ENCODE measurements around the gene PRKCA. TPM values are rescaled to one million over a fixed set of nuclear protein-coding genes. Genes with fewer than 3 reads are reported as not detected.
A peak's percentile ranks its signal among the peaks of the same experiment; 100 is the strongest.

Gene PRKCA
- total and polyA plus RNA-seq, 3 experiments from 2014 or later = 1.8 to 74.1 (median 73.9) TPM

DNA sequence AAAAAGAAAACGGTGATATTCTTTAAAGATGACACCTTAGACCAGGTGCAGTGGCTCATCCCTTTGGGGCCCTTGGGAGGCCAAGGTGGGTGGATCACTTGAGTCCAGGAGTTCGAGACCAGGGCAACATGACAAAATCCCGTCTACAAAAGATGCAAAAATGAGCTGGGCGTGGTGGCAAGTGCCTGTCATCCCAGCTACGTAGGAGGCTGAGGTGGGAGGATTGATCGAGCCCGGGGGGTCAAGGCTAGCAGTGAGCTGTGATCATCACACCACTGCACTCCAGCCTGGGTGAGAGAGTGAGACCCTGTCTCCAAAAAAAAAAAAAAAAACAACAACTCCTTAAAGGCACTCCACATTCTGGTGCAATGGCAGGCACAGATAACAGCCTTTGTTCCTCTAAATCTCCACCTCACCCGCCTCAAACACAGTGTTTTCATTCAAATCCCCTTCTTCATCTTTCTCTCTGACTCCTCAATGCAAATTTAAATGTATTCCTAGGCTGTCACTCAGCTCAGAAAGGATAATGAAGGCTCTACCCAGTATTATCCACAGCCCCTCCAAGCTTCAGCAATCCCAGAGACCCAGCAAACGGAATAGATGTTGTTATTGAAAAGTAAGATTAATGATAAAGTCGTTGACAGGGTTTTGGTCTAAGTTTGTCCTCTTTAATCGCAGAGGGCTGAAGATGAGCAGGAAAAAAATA is 476.3 kb downstream of the PRKCA start:
- ChIA-PET POLR2A (no interaction called here), CTCF (no interaction called here)
- H3K27me3 Mint-ChIP-seq = peaks cover 0 to 2% of the 10 kb centered on the region in 2 donors
- Histone ChIP-seq H3K27me3 (ENCODE audit: insufficient read depth, low read length, poor library complexity, severe bottlenecking) (no peaks in the 10 kb centered on the region), H3K9me3 (ENCODE audit: low read length) (no peaks in the 10 kb centered on the region), H3K27ac (ENCODE audit: low read depth, low read length) (no peak overlapping the region), H3K4me3 (ENCODE audit: low read length) (no peak overlapping the region), H3K36me3 (ENCODE audit: insufficient read depth, low read length) (peaks cover 4% of the 10 kb centered on the region), H3K4me1 (ENCODE audit: insufficient read depth, low read length) (no peaks in the 10 kb centered on the region)
- no peak for DNase-seq
- H3K36me3 Mint-ChIP-seq = peaks cover 6 to 25% (median 15%) of the 10 kb centered on the region in 3 donors
- H3K4me1 Mint-ChIP-seq = peaks cover 0 to 4% (median 0%) of the 10 kb centered on the region in 3 donors
- no peak overlapping the region for H3K27ac Mint-ChIP-seq
- H3K4me3 Mint-ChIP-seq = no peak overlapping the region
- H3K9me3 Mint-ChIP-seq = no peaks in the 10 kb centered on the region

DNA sequence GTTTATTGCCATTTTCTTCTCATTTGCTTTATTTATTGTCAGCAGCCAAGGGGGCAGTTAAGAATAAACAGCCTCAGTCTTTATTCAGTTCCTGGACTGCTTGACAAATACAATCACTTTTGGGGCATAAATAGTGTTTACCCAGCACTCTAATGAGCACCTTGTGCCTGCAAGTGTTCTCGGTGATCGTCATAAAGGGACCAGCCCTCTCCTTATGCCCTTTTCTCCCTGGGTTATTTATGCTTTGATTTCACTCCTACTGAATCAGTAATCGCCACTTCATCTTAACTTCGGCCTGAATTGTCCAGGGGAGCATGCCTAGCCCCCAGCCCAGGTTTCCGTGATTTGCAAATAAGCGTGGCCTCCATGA is 476.8 kb downstream of the PRKCA start:
- peak overlapping the region in 1 of 8 donors; percentile 13 for H3K27ac Mint-ChIP-seq
- no peak for DNase-seq
- Histone ChIP-seq H3K9me3 (ENCODE audit: low read length) (no peaks in the 10 kb centered on the region), H3K27ac (ENCODE audit: low read depth, low read length) (no peak overlapping the region), H3K4me3 (ENCODE audit: low read length) (no peak overlapping the region), H3K36me3 (ENCODE audit: insufficient read depth, low read length) (no peaks in the 10 kb centered on the region), H3K4me1 (ENCODE audit: insufficient read depth, low read length) (no peaks in the 10 kb centered on the region), H3K27me3 (ENCODE audit: insufficient read depth, low read length, poor library complexity, severe bottlenecking) (no peaks in the 10 kb centered on the region)
- CTCF ChIA-PET = no interaction called here
- H3K4me1 Mint-ChIP-seq = peaks cover 0 to 4% (median 0%) of the 10 kb centered on the region in 3 donors
- POLR2A ChIA-PET = no interaction called here
- H3K36me3 Mint-ChIP-seq = peaks cover 6 to 22% (median 12%) of the 10 kb centered on the region in 3 donors
- no peaks in the 10 kb centered on the region for H3K9me3 Mint-ChIP-seq
- peaks cover 0 to 2% of the 10 kb centered on the region in 2 donors for H3K27me3 Mint-ChIP-seq
- no peak overlapping the region for H3K4me3 Mint-ChIP-seq

DNA sequence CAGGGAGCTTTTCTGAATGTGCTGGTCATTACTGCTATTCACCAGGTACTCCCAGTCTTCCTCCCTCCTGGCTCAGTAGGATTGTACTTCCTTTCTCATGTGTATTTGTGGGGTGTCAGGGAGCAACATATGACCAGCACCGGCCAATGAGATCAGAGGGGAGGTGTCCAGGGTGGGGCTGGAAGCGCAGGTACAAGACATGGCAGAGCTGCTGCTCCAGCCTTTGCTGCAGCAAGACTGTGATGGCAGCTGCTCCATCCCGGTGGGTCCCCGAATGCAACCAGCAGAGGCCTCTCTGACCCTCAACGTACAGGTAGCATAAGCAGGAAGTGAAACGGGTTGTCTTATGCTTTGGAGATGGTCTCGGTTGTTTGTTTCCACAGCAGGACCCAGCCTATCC is 478.7 kb downstream of the PRKCA start:
- Histone ChIP-seq H3K4me1 (ENCODE audit: insufficient read depth, low read length) (no peaks in the 10 kb centered on the region), H3K4me3 (ENCODE audit: low read length) (no peak overlapping the region), H3K9me3 (ENCODE audit: low read length) (no peaks in the 10 kb centered on the region), H3K36me3 (ENCODE audit: insufficient read depth, low read length) (no peaks in the 10 kb centered on the region), H3K27me3 (ENCODE audit: insufficient read depth, low read length, poor library complexity, severe bottlenecking) (no peaks in the 10 kb centered on the region), H3K27ac (ENCODE audit: low read depth, low read length) (no peak overlapping the region)
- H3K4me3 Mint-ChIP-seq = no peak overlapping the region
- H3K27ac Mint-ChIP-seq = no peak overlapping the region
- DNase-seq = no peak
- H3K27me3 Mint-ChIP-seq = peaks cover 0 to 2% of the 10 kb centered on the region in 2 donors
- POLR2A ChIA-PET = no interaction called here
- CTCF ChIA-PET = no interaction called here
- H3K4me1 Mint-ChIP-seq = peaks cover 0 to 4% (median 0%) of the 10 kb centered on the region in 3 donors
- H3K36me3 Mint-ChIP-seq = peaks cover 0 to 15% (median 7%) of the 10 kb centered on the region in 3 donors
- H3K9me3 Mint-ChIP-seq = no peaks in the 10 kb centered on the region

DNA sequence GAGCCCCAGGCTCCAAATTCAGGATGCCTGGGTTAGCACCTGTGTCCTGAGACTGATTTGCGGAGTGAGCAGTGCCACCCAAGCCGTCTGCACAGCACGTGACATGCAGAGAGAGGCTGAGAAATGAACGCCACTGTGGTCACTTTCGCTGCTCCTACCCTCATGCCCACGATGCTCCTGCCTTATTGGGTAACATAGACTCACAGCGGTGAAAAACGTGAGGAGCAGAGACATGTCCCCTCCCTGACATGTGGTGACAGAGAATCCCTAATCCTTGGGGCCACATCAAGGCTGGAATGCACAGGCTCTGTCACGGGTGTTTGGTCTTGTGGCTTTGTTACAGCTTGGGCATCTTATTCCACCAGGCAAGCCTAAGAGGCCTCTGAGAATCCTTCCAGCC is 480.4 kb downstream of the PRKCA start:
- Mint-ChIP-seq H3K9me3 (no peaks in the 10 kb centered on the region), H3K4me3 (no peak overlapping the region), H3K36me3 (peaks cover 0 to 27% (median 17%) of the 10 kb centered on the region in 3 donors), H3K27me3 (no peaks in the 10 kb centered on the region), H3K4me1 (peaks cover 0 to 4% (median 0%) of the 10 kb centered on the region in 3 donors), H3K27ac (peak overlapping the region in 1 of 8 donors; percentile 63)
- Histone ChIP-seq H3K27me3 (ENCODE audit: insufficient read depth, low read length, poor library complexity, severe bottlenecking) (no peaks in the 10 kb centered on the region), H3K4me1 (ENCODE audit: insufficient read depth, low read length) (no peaks in the 10 kb centered on the region), H3K36me3 (ENCODE audit: insufficient read depth, low read length) (peaks cover 3% of the 10 kb centered on the region), H3K9me3 (ENCODE audit: low read length) (no peaks in the 10 kb centered on the region), H3K27ac (ENCODE audit: low read depth, low read length) (no peak overlapping the region), H3K4me3 (ENCODE audit: low read length) (no peak overlapping the region)
- ChIA-PET CTCF (interaction anchor here (1.2 kb wide), 1 partner anchor 11 kb away, joined by 3 read pairs; no protein-coding TSS in a partner anchor), POLR2A (no interaction called here)
- DNase-seq = no peak

DNA sequence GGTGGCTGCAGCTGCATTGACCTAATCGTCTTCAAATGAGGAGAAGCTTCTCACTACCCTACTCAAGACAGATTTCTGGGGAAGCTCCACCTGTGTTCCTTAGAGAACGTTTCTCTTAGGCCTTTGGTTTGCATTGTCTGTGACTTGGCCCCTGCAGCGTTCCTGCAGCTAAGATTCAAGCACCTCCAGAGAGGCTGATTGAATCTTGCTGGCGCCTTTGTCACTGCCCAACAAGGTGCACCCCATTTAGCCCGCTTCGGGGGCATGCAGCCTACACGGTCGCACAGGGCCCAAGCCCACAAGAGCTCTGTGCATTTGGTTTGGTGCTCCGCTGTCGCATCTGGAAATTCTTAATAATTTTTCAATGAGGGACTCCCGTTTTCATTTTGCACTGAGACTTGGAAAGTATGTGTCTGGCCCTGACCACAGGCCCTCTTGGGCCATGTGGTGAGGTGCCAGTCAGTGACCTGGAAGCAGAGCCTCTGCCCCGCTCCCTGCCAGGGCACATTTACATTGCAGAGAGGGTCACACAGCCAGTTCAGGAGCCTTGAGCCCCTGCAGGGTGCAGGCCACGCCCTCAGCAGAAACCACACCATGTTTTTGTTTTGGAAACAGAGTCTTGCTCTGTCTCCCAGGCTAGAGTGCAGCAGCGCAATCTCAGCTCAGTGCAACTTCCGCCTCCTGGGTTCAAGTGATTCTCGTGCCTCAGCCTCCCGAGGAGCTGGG is 481.4 kb downstream of the PRKCA start:
- H3K4me3 ChIP-seq (ENCODE audit: low read length) = no peak overlapping the region
- H3K36me3 ChIP-seq (ENCODE audit: insufficient read depth, low read length) = peaks cover 13% of the 10 kb centered on the region
- H3K9me3 ChIP-seq (ENCODE audit: low read length) = no peaks in the 10 kb centered on the region
- H3K27ac ChIP-seq (ENCODE audit: low read depth, low read length) = no peak overlapping the region
- Mint-ChIP-seq H3K4me3 (no peak overlapping the region), H3K4me1 (peaks cover 0 to 4% (median 0%) of the 10 kb centered on the region in 3 donors), H3K27me3 (no peaks in the 10 kb centered on the region), H3K27ac (no peak overlapping the region), H3K36me3 (peaks cover 0 to 33% (median 23%) of the 10 kb centered on the region in 3 donors), H3K9me3 (no peaks in the 10 kb centered on the region)
- H3K27me3 ChIP-seq (ENCODE audit: insufficient read depth, low read length, poor library complexity, severe bottlenecking) = no peaks in the 10 kb centered on the region
- no peaks in the 10 kb centered on the region for H3K4me1 ChIP-seq (ENCODE audit: insufficient read depth, low read length)
- no peak for DNase-seq
- ChIA-PET POLR2A (no interaction called here), CTCF (interaction anchor here (1.2 kb wide), 1 partner anchor 10 kb away, joined by 3 read pairs; no protein-coding TSS in a partner anchor)

DNA sequence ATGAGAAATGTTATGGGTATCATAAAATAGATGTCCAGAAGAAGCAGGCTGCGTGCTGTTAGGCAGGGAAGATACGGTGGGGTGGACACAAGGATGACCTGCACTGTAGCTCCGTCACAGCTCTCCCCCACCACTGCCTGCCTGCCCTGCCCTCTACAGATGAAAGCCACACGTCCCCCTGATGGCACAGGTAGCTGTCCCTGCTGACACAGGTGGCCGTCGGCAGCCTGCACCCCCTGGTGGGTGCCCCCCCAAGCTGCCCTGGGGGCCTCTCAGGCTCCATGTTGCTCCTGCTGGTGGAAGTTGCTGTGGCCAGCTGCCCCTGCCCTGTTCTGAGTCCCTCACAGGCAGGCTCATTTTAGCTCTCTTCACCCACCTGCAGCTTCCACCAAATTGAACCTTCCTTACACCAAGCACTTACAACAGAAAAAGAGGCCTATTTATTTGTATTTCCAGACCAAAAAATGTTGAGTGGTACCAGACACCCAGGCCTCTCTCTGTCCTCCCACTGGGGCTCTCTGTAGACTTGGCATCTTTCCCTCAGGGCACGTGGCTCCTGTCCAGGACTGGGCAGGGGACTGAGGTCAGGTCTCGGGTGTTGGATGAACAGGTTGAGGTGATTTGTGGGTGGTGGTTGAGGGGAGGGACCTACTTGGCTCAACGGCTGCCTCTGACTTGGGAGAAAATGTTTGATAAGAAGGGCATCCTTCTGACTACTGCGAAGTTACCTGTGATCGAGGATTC is 482.4 kb downstream of the PRKCA start:
- H3K9me3 Mint-ChIP-seq = no peaks in the 10 kb centered on the region
- H3K27me3 ChIP-seq (ENCODE audit: insufficient read depth, low read length, poor library complexity, severe bottlenecking) = no peaks in the 10 kb centered on the region
- H3K36me3 ChIP-seq (ENCODE audit: insufficient read depth, low read length) = peaks cover 14% of the 10 kb centered on the region
- no peak for DNase-seq
- H3K4me1 ChIP-seq (ENCODE audit: insufficient read depth, low read length) = no peaks in the 10 kb centered on the region
- H3K4me3 Mint-ChIP-seq = no peak overlapping the region
- POLR2A ChIA-PET = no interaction called here
- H3K27ac Mint-ChIP-seq = peak overlapping the region in 2 of 8 donors; percentile 67 to 80
- no peaks in the 10 kb centered on the region for H3K27me3 Mint-ChIP-seq
- H3K36me3 Mint-ChIP-seq = peaks cover 0 to 37% (median 28%) of the 10 kb centered on the region in 3 donors
- H3K4me3 ChIP-seq (ENCODE audit: low read length) = no peak overlapping the region
- peaks cover 0 to 4% (median 0%) of the 10 kb centered on the region in 3 donors for H3K4me1 Mint-ChIP-seq
- H3K9me3 ChIP-seq (ENCODE audit: low read length) = no peaks in the 10 kb centered on the region
- H3K27ac ChIP-seq (ENCODE audit: low read depth, low read length) = no peak overlapping the region
- CTCF ChIA-PET = no interaction called here

DNA sequence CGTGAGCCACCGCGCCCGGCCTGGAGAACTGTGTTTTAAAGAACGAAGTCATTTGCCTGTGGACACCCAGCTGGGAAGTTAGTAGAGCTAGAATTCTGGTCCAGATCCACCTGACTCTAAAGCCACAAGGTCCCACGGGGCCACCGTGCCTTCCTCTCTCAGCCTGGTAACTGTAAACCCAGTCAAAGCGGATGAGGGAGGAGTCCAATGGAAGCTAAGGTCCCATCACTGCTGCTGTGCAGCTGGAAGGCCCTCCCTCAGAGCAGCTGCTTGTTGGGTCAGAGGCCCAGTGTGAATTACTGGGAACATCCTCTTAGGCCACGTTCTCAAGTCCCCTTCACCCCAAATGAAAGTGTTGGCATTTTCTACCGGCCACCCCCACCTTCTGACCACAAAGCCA is 483.7 kb downstream of the PRKCA start:
- no peaks in the 10 kb centered on the region for H3K9me3 ChIP-seq (ENCODE audit: low read length)
- Mint-ChIP-seq H3K4me3 (no peak overlapping the region), H3K27me3 (no peaks in the 10 kb centered on the region), H3K4me1 (peaks cover 0 to 4% (median 0%) of the 10 kb centered on the region in 3 donors), H3K36me3 (peaks cover 0 to 48% (median 31%) of the 10 kb centered on the region in 3 donors), H3K9me3 (no peaks in the 10 kb centered on the region), H3K27ac (no peak overlapping the region)
- peaks cover 19% of the 10 kb centered on the region for H3K36me3 ChIP-seq (ENCODE audit: insufficient read depth, low read length)
- H3K4me1 ChIP-seq (ENCODE audit: insufficient read depth, low read length) = no peaks in the 10 kb centered on the region
- POLR2A ChIA-PET = no interaction called here
- no peak overlapping the region for H3K4me3 ChIP-seq (ENCODE audit: low read length)
- DNase-seq = no peak
- H3K27ac ChIP-seq (ENCODE audit: low read depth, low read length) = no peak overlapping the region
- no peaks in the 10 kb centered on the region for H3K27me3 ChIP-seq (ENCODE audit: insufficient read depth, low read length, poor library complexity, severe bottlenecking)
- CTCF ChIA-PET = no interaction called here

DNA sequence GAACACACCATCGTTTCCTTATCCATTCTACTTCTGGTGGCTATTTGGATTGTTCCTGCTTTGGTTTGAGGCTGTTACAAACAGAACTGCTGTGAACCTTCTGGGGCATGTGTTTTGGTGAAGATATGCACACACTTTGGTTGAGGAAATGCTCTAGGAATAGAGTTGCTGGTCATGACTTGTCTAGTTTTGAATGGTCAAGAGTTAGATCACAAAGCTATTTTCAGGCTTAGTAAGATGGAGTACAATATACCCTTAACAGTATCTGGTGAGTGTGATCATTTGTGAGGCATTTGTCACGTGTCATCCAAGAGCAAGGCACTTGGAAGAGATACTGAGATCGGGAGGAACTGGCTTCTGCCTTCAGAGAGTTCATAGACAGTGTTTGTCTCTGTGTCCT is 485.5 kb downstream of the PRKCA start:
- no peaks in the 10 kb centered on the region for H3K9me3 Mint-ChIP-seq
- Histone ChIP-seq H3K27ac (ENCODE audit: low read depth, low read length) (no peak overlapping the region), H3K36me3 (ENCODE audit: insufficient read depth, low read length) (peaks cover 29% of the 10 kb centered on the region), H3K4me3 (ENCODE audit: low read length) (no peak overlapping the region), H3K4me1 (ENCODE audit: insufficient read depth, low read length) (no peaks in the 10 kb centered on the region), H3K9me3 (ENCODE audit: low read length) (no peaks in the 10 kb centered on the region), H3K27me3 (ENCODE audit: insufficient read depth, low read length, poor library complexity, severe bottlenecking) (no peaks in the 10 kb centered on the region)
- peaks cover 0 to 62% (median 35%) of the 10 kb centered on the region in 3 donors for H3K36me3 Mint-ChIP-seq
- no peaks in the 10 kb centered on the region for H3K27me3 Mint-ChIP-seq
- H3K4me1 Mint-ChIP-seq = no peaks in the 10 kb centered on the region
- peak overlapping the region in 1 of 8 donors; percentile 55 for H3K27ac Mint-ChIP-seq
- CTCF ChIA-PET = no interaction called here
- no peak overlapping the region for H3K4me3 Mint-ChIP-seq
- DNase-seq = no peak
- POLR2A ChIA-PET = no interaction called here

Data from CD8-positive, alpha-beta memory T cell (primary cell).